Endothelial cell (in vitro differentiated cells): Measurements from ENCODE around the gene ALPI. TPM values are rescaled to one million over a fixed set of nuclear protein-coding genes. Genes with fewer than 3 reads are reported as not detected.

Experiments
- DNase-seq: peaks from one replicate; pipeline ENCODE4 v3.0.0; 2021; ENCODE audit warnings: low spot score
- H3K27ac Mint-ChIP-seq: one replicate; pipeline ENCODE4 v1.8.0; 2021; ENCODE audit warnings: mixed read lengths, inconsistent platforms; ENCODE audit not compliant: unreplicated experiment
- H3K27me3 Mint-ChIP-seq: one replicate; pipeline ENCODE4 v1.8.0; 2021; ENCODE audit warnings: mild to moderate bottlenecking, moderate library complexity, mixed read lengths, inconsistent platforms; ENCODE audit not compliant: unreplicated experiment
- H3K36me3 Mint-ChIP-seq: one replicate; pipeline ENCODE4 v1.8.0; 2021; ENCODE audit warnings: mild to moderate bottlenecking, low read depth, mixed read lengths, inconsistent platforms; ENCODE audit not compliant: unreplicated experiment
- H3K4me1 Mint-ChIP-seq: one replicate; pipeline ENCODE4 v1.8.0; 2021; ENCODE audit warnings: mild to moderate bottlenecking, mixed read lengths, inconsistent platforms; ENCODE audit not compliant: unreplicated experiment
- H3K4me3 Mint-ChIP-seq: one replicate; pipeline ENCODE4 v1.8.0; 2021; ENCODE audit warnings: mild to moderate bottlenecking, mixed read lengths, inconsistent platforms; ENCODE audit not compliant: unreplicated experiment
- H3K9me3 Mint-ChIP-seq: one replicate; pipeline ENCODE4 v1.8.0; 2021; ENCODE audit warnings: mixed read lengths, inconsistent platforms; ENCODE audit not compliant: unreplicated experiment
- total RNA-seq: library from RNA; stranded (reverse); fragmentation: NEBNext Ultra II Directional; extraction: Animal tissue kit (Norgen Biotek cat#: 25700); gene quantifications from one replicate; pipeline ENCODE4 v1.2.1, GENCODE V29; 2021; ENCODE audit not compliant: unreplicated experiment
- TF ChIP-seq, protein P1 (sequence below): fragments of 200-600 bp; sonication (generic); IDR thresholded peaks from one replicate; pipeline ENCODE4 v1.5.0; 2021; ENCODE audit warnings: antibody characterized with exemption; ENCODE audit not compliant: unreplicated experiment

ALPI gene
- total RNA-seq, 1 donor from 2014 or later, result not detected

DNA sequence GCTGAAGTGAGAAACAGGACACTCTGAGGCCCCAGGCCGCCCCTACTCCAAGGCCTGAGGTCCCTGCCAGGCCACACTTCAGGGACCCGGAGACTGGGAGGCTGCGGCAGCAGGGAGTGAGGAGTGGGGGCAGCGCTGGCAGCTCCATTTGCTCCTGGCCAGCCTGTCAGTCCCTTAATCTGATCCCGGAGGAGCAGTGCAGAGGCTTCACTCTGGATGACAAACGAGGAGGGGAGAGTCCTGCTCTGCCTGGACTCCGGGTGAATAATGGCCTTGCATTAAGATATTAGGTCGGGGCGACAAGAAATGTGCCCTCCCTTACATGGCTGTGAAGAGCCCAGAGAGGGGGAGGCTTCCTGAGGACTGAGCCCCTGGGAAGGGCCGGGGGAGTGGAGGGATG is 49.9 kb downstream of the ALPI start:
- TF ChIP-seq, protein P1, sequence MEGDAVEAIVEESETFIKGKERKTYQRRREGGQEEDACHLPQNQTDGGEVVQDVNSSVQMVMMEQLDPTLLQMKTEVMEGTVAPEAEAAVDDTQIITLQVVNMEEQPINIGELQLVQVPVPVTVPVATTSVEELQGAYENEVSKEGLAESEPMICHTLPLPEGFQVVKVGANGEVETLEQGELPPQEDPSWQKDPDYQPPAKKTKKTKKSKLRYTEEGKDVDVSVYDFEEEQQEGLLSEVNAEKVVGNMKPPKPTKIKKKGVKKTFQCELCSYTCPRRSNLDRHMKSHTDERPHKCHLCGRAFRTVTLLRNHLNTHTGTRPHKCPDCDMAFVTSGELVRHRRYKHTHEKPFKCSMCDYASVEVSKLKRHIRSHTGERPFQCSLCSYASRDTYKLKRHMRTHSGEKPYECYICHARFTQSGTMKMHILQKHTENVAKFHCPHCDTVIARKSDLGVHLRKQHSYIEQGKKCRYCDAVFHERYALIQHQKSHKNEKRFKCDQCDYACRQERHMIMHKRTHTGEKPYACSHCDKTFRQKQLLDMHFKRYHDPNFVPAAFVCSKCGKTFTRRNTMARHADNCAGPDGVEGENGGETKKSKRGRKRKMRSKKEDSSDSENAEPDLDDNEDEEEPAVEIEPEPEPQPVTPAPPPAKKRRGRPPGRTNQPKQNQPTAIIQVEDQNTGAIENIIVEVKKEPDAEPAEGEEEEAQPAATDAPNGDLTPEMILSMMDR, result no peak
- H3K4me3 Mint-ChIP-seq, result no peak overlapping the region

DNA sequence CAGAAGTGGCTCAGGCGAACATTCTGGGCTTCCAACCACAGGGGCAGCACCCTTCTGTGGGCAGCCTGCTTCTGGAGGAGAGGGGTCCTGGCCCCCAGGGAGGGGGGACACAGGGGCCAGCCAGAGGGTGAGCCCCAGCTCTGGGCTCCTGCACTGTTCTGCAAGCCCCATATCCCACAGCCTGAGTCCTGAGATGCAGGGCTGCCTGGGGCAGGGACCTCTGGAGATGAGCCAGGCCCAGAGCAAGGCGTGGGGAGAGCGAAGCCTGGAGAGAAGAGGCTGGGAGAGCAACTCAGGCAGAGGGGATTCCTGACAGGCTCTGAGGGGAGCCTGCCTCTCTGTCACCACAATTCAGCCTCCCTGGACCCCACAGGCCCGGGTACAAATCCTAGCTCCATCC is 50.8 kb downstream of the ALPI start:
- Mint-ChIP-seq H3K36me3 (no peaks in the 10 kb centered on the region), H3K4me1 (no peaks in the 10 kb centered on the region), H3K4me3 (no peak overlapping the region), H3K27ac (no peak overlapping the region), H3K27me3 (peaks cover 16% of the 10 kb centered on the region), H3K9me3 (no peaks in the 10 kb centered on the region)
- TF ChIP-seq, protein P1, result no peak
- no peak for DNase-seq

More for the DNA sequence above, 49.9 kb downstream of the ALPI start:
- H3K27ac Mint-ChIP-seq, result no peak overlapping the region
- no peaks in the 10 kb centered on the region for H3K4me1 Mint-ChIP-seq
- no peak for DNase-seq
- H3K36me3 Mint-ChIP-seq, result no peaks in the 10 kb centered on the region
- peaks cover 18% of the 10 kb centered on the region for H3K27me3 Mint-ChIP-seq
- no peaks in the 10 kb centered on the region for H3K9me3 Mint-ChIP-seq

DNA sequence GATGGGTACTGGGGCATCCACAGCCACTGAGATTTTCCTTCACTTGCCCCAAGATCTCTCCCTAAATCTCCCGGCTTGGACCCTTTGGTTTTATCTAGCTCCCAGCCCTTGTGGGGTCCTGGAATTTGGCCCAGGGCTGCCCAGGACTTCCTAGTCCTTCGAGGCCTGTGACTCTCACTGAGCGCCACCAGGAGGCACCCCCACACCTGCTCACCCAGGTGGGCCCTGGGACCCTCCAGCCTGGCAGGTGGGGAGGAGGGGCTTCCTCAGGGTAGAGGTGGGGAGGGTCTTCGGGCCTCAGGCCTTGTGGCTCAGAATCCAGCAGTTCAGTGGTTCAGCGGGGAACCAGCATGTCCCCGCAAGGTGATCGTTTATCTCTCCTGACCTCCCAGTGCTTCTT is 52.3 kb downstream of the ALPI start:
- TF ChIP-seq, protein P1, result no peak
- Mint-ChIP-seq H3K36me3 (no peaks in the 10 kb centered on the region), H3K27ac (no peak overlapping the region), H3K9me3 (no peaks in the 10 kb centered on the region), H3K4me1 (no peaks in the 10 kb centered on the region), H3K27me3 (peaks cover 16% of the 10 kb centered on the region), H3K4me3 (no peak overlapping the region)
- DNase-seq, result no peak

Other genes starting within 250 kb of the ALPI start
- gene ALPP, start 77.4 kb upstream of the ALPI start, total RNA-seq, result not detected
- not detected for gene ALPG, start 49.3 kb upstream of the ALPI start, total RNA-seq
- not detected for gene ECEL1, start 31.7 kb downstream of the ALPI start, total RNA-seq
- gene PRSS56, start 64.2 kb downstream of the ALPI start, total RNA-seq, result not detected
- gene CHRND, start 70.0 kb downstream of the ALPI start, total RNA-seq, result not detected
- not detected for gene CHRNG, start 83.5 kb downstream of the ALPI start, total RNA-seq
- 3.7 TPM for gene TIGD1, start 94.4 kb downstream of the ALPI start, total RNA-seq
- 94.8 TPM for gene EIF4E2, start 94.5 kb downstream of the ALPI start, total RNA-seq
- 1.6 TPM for gene EFHD1, start 177.5 kb downstream of the ALPI start, total RNA-seq
- 61.1 TPM for gene GIGYF2, start 241.2 kb downstream of the ALPI start, total RNA-seq